Activated CD4-positive, alpha-beta T cell treated with anti-CD3 and anti-CD28 coated beads for 1 hour (primary cell): ENCODE results near the gene CDK11B.
"Not testable (repeated sequence)": the region's sequence is repeated elsewhere in the genome, so short reads cannot be mapped to it uniquely, and the experiment has no call there.

Experiments
- DNase-seq: peaks from one replicate; pipeline ENCODE4 v3.0.0-alpha.2; 2020

The CDK11B gene

GRCh38 chr1:1680912-1681273 lies 22.1 kb upstream of the CDK11B start:
- DNase-seq, result no peak

- no peak for DNase-seq
Observed at GRCh38 chr1:1680031-1680911, 21.5 kb upstream of the CDK11B start.

GRCh38 chr1:1678581-1679380 lies 20.0 kb upstream of the CDK11B start:
- no peak for DNase-seq

- peak; percentile 41 for DNase-seq
Observed at GRCh38 chr1:1677718-1678580, 19.1 kb upstream of the CDK11B start.

DNA sequence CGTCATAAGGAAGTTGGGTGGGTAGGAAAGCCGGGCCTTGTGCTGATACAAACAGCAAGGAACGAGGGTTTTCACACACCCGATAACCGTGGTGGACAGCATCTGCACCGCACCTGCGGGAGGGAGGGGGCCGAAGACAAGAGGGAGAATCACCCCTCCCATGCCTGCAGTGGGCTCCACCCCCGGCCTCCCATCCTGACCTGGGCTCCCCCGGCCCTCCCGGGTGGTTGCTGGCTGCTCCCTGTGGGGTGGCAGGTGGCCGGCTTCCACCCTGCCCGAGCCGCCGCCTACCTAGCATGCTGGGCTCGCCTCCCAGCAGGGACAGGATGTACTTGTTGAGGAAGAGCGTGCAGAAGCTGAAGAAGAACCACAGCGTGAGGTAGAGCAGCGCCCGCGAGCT lies 17.3 kb upstream of the CDK11B start:
- not testable (repeated sequence) for DNase-seq

DNA sequence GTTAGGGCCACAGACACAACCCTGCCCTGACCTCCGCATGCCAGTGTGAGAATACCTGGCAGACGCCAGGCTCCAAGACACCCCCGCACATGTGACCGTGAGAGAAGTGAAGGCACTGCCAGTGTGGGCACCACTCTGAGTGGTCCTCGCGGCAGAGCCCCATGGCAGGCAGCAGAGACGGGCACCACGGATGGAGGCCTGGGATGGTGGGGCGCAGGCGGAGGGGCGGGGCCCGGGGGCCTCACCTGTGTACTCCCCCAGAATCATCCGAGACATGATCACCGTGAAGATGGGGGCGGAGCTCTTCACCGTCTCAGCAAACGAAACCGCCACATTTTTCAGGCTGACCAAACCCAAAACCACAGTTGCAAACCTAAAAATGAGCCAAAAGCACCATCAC lies 16.4 kb upstream of the CDK11B start:
- not testable (repeated sequence) for DNase-seq

DNA sequence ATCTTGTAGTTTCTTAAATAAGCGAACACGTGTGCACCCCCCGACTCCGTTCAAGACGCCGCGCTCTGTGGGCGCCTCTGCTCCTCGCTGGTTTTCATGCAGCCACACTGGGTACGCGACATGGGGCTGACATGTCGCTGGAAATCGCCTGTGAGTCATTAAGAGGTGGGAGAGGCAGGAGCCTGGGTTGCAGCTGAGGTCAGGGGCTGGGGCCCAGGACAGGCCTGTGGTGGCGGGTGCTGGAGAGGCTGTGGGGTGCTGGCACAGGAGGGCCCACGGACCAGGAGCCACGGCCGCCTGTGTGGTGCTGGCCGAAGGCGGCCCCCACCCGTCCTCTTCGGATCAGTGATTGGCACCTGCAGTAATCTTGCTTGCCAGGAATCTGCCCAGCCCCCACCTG lies 16.0 kb upstream of the CDK11B start:
- not testable (repeated sequence) for DNase-seq

GRCh38 chr1:1672181-1672965 lies 13.6 kb upstream of the CDK11B start:
- no peak for DNase-seq

DNA sequence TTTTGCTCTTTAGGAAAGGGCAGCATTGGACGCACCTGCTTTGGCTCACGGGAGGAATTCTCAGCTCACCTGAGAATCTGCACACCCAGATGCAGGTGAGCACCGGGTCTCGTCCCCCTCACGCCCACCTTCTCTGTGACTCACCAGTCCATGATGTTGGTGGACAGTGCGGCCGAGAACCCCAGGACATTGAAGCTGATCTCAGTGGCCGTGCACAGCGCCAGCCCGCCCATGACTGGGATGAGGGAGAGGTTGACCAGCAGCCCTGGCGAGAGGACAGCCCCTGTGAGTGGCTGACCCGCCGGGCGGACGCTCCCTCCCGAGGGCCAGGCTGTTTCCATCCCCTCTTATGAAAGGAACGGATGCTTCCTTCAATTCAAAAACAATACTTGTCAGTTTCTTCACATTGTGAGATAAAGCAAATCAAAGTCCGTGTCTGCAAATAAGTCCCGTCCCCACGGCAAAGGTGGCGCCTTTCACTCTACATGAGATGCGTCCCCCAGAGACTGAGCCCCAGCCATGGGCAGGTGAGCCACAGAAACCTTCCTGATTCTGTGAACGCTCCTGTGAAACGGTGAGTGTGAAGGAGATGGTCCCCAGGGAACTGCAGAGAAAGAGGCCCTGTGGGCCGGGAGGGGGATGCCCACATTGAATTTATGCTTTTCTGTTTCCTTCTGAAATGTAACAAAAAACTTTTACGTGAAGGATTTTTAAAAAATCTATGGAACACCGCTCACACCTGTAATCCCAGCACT lies 12.7 kb upstream of the CDK11B start:
- DNase-seq, result no peak

DNA sequence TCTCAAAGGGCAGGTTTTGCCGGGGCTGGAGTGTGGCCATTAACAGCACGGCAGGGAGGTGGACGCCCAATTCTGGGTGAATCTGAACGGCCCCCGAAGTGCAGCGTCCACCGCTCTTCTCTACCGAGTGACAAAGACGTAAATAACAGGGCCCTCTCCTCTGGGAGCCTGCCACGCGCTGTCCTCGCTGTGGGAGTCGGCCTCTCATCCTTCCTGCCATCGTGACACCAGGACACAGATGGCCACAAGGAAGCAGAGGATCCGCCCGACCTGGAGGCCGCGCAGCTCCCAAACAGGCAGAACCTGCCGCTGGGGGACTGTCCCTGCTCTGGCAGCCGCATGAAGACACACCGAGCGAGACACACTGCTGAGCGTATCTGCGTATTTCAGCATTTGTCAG lies 12.1 kb upstream of the CDK11B start:
- no peak for DNase-seq

DNA sequence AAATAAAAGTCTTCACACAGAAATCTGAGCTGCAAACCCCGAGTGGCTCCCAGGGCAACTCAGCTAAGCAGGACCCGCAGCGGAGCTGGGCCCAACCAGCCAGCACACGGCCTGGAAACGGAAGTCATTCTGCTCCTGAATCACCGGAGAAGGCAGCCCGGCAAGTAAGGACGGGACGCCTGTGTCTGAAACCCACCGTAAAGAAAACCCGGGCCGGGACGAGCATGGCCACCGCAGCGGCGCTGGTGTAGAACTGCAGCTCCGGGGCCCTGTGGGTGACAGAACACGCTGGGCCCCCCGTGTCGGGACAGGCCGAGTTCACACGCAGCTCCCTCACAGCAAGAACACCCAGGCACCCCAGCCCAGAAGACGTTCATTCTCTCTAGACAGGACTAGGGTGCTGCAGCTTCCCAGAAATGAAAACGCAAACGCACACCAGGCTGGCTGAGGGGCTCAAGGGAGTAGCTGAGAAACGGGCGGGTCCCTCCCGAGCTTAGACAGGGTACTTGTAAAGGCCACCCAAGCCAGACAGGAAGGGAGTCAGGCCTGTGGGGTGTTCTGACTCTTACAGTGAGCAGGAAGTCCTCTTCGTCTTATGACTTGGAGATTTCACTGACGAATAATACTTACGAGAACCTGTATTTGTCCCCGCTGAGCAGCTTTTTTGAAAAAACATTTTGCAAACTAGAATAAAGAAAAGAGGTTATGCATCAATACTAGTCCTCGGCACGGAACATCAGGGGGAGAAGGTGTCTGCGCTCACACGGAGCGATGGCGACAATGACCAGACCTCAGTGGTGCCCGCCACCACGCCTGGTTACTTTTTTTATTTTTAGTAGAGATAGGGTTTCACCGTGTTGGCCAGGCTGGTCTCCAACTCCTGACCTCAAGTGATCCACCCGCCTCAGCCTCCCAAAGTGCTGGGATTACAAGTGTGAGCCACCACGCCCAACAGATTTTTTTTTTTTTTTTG lies 10.9 kb upstream of the CDK11B start:
- no peak for DNase-seq

- no peak for DNase-seq
Observed at GRCh38 chr1:1666526-1666925, 7.7 kb upstream of the CDK11B start.

DNA sequence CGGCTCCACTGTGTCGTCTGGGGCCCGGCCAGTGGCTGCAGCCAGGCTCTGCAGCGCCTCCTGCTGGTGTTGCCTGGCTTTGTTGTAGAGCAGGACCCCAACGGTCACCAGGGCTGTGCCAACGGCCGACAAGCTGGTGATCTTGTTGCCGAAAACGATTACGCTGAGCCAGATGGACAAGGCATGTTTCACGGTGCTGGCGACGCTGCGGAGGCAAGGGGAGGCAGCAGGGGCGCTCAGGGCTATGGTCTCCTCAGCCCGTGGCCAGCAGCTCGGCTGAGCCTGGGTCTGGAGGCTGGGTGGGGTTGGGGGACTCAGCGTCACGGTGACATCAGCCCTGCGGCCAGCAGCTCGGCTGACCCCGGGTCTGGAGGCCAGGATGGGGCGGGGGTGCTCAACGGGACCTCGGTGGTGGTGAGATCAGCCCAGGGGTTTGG lies 7.0 kb upstream of the CDK11B start:
- no peak for DNase-seq

DNA sequence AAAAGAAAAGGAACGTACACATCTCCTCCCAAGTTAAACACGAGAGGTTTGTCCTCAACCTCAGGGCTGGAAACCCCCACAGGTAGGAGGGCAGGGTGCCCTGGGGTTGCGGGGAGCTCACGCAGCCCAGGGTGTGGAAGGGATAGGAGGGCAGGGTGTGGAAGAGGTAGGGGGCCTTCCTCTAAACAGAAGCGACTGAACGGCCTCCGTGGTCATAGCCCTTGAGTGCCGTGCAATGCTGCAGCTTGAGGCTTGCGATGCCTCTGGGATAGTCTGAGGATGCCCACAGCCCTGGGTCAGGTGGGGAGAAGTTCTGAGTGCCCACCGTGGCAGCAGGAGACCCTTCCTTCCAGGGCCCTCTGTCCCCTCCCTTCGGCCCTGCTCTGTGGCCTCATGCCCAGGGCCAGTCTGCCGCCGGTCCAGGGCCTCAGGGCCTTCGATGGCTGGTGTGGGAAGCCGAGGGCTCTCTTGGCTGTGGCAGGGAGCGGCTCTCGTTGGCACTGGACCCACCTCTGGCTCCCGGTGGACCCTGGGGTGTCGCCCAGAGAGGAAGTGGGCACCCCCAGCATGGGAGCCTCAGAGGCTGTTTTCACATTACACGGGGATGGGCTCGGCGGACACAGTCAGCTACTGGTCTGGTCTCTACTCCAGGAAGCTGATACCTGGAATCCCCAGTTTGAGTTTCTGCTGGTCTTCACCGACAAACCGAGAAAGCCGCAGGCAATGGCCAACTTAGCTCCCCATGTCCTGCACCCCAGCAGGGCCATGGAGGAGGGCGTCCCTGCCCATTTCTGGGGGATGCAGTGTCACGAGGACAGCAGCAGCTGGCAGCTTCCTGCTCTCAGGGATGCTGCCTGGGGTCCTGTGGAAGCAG lies 6.4 kb upstream of the CDK11B start:
- no peak for DNase-seq

DNA sequence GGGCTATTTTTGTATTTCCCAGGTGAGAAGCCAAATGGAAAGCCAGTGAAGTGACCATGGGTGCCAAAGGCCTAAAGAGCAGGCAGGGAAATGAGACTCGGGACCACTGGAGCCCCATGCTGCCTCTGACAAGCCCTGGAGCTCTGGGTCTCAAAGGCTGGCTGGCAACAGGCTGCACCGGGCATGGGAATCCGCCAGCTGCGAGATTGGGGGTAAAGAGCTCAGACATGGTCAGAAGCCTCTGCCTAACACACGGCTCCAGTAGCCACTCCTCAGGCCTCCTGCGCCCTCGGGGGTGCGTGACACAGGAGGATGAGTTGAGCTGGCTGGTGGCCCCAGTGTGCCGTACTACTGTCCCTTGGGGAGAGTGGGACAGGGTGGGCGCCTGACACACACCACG lies 5.5 kb upstream of the CDK11B start:
- DNase-seq, result not testable (repeated sequence)

GRCh38 chr1:1662830-1663560 lies 4.2 kb upstream of the CDK11B start:
- DNase-seq, result not testable (repeated sequence)

DNA sequence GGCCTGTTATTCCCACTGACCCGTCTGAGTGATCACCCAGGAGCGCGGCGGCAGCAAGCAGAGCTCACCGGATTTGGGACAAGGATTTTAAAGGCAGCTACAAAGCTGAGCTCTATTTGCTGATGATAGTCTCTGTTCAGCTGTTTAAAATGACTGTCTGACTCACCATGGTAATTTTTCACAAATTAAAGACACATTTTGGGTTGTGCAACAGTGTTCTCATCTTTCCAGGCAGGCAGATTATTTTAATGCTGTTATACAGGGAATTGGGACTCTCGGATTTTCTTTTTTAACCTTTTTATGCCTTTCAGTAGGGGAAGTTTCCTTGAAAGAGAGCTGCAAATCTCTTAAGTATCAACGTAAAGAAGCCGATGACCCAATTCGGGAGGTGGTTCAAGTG lies 3.6 kb upstream of the CDK11B start:
- not testable (repeated sequence) for DNase-seq

DNA sequence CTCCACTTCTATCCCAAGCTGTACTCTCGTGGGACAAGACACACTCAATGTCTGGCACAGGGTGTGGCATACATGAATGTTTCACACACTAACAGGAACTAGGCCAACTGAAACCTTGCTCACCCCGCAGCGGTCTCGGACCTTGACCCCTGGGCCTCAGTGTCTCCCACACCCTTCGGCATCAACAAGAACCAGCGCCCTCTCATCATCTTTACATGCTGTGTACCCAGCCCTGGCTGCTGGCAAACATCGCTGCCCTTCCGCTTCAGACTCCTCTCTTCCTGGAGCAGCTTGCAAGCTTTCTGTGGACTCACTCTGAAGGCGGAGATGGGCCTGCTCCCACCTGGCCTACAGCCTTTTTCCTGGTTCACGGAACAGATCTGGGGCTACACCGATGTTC lies 10.5 kb downstream of the CDK11B start:
- DNase-seq, result not testable (repeated sequence)
